ENCODE results near the gene ELL2.

- TF ChIP-seq POLR2A (IDR thresholded peaks at IDR 0.05; ENCODE audit: low read depth, low read length) = no peak
- TF ChIP-seq TAF1 (IDR thresholded peaks at IDR 0.05; ENCODE audit: low read depth, low read length) = no peak
- no peak for TF ChIP-seq POLR2AphosphoS5 (IDR thresholded peaks at IDR 0.05; ENCODE audit: low read depth, low read length)
- no peak for TF ChIP-seq POU2F2 (IDR thresholded peaks at IDR 0.05; ENCODE audit: low read depth, low read length)
- TF ChIP-seq SPI1 (IDR thresholded peaks at IDR 0.05; ENCODE audit: low read depth, low read length) = no peak
Measured at GRCh38 chr5:95861221-95861863, 100.3 kb downstream of the ELL2 start.
